Mammary epithelial cell (primary cell): ENCODE results near the gene GALNT11.

Experiments
- CTCF ChIP-seq, 2 donors: IDR thresholded peaks in 1 of 2; conservative IDR thresholded peaks in 1 of 2; 2 replicates each; pipeline ENCODE4 v1.5.1; 2011 to 2012; ENCODE audit warnings: inconsistent platforms in 2 of 2, low read length in 2 of 2, mild to moderate bottlenecking in 2 of 2, control low read depth in 1 of 2, low read depth in 1 of 2; ENCODE audit not compliant: insufficient read depth in 1 of 2; ENCODE audit errors: extremely low read depth in 1 of 2
- EZH2 ChIP-seq: IDR thresholded peaks from 2 replicates; pipeline ENCODE4 v1.6.1; 2012; ENCODE audit warnings: low read length, inconsistent platforms, borderline replicate concordance

DNA sequence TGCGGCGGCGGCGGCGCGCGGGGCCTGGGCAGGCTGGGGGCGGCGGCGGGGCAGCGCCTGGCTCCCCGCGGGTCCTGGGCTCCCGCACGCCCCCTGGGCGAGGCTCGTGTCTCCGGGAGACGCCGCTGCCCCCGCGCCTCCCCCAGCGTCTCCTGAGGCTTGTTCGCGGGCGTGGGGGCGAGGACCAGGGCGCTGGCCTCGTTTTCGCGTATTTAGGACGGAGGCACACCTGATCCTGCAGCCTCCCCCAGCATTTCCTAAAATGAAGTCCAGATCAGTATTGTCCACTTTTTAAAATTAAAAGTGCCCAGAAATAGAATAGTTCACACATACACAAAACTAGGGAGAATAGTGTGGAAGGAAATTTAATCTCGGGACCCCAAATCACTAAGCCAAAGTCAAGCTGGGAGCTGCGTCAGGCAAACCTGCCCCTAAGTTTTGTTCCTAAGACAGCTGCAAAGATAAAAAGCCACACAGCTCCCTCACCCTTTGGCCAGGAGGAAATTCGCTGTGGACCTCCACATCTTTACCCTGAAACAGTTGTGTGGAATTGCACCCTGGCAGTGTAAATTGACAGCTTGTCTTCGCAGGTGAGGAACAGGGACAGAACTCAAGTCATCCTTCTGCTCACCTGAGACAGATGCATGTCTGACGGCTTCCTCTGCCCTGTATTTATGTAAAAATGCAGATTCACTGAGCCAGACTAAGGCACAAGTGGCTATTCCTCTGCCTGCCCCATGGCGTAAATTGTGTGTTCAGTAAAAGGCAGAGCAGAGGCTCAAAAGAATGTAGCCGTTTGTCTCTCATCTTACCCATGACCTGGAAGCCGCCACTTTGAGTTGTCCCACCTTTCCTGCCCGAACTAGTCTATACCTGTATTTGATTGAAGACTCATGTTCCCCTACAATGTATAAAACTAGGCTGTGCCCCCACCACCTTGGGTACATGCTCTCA lies 740 bp downstream of the GALNT11 start:
- TF ChIP-seq CTCF (conservative IDR thresholded peaks at IDR 0.05 in 1 of 2, IDR thresholded peaks at IDR 0.05 in 1 of 2; ENCODE audit: extremely low read depth in 1 of 2, insufficient read depth in 1 of 2, low read depth in 1 of 2, low read length in 2 of 2): no peak
- TF ChIP-seq EZH2: no peak
